Type B pancreatic cell (in vitro differentiated cells): Measurements from ENCODE around the gene CST7. TPM values are rescaled to one million over a fixed set of nuclear protein-coding genes. Genes with fewer than 3 reads are reported as not detected.

Experiments used
- DNase-seq: peaks from one replicate; pipeline ENCODE4 v3.0.0; 2021; ENCODE audit warnings: mixed read lengths; ENCODE audit not compliant: unreplicated experiment; ENCODE audit errors: extremely low spot score
- H3K27ac Mint-ChIP-seq: 2 replicates; pipeline ENCODE4 v1.8.0; 2021; ENCODE audit warnings: mild to moderate bottlenecking, mixed read lengths
- H3K27me3 Mint-ChIP-seq: 2 replicates; pipeline ENCODE4 v1.8.0; 2021; ENCODE audit warnings: mixed read lengths
- H3K36me3 Mint-ChIP-seq: 2 replicates; pipeline ENCODE4 v1.8.0; 2021; ENCODE audit warnings: mixed read lengths
- H3K4me1 Mint-ChIP-seq: one replicate; pipeline ENCODE4 v1.8.0; 2021; ENCODE audit warnings: mixed read lengths; ENCODE audit not compliant: unreplicated experiment
- H3K4me3 Mint-ChIP-seq: 2 replicates; pipeline ENCODE4 v1.8.0; 2021; ENCODE audit warnings: mild to moderate bottlenecking, mixed read lengths
- H3K9me3 Mint-ChIP-seq: 2 replicates; pipeline ENCODE4 v1.8.0; 2021; ENCODE audit warnings: mixed read lengths
- CTCF ChIP-seq: fragments of 200-600 bp; sonication (generic); conservative IDR thresholded peaks from 2 replicates; pipeline ENCODE4 v1.5.0; 2021; ENCODE audit warnings: antibody characterized with exemption, mild to moderate bottlenecking
- total RNA-seq: library from RNA; stranded (reverse); gene quantifications from 2 replicates; pipeline ENCODE4 v1.2.1, GENCODE V29; 2021; ENCODE audit warnings: low replicate concordance

Gene CST7
- total RNA-seq, 1 donor from 2014 or later: not detected

DNA sequence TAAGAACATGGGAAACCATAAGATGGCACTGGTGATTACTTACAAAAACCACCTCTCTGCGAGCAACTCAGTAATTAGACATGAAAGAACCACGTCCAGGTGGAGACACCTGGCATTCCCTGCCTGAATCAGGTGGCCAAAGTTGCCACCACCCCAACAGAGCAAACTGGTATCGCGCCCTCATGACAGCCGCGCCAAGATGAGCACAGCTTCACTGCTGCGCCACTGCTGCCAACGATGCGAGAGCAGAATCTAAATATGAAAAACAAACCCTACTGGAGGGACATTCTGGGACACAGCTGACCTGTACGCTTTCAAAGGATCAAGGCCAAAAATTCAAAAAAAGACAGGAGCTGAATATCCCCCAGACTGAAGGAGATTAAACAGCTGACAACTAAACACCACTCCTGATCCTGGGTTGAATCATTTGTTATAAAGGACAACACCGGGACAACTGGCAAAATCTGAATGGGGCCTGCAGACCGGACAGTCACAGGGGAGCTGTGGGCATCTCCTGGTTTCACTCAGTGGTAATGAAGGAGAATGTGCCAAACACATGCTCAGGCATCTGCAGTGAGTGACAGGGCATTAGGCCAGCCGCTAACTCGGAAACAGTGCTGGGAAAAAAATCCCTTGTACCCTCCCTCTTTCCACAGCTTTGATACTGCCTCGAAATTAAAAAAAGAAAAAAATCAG lies 17.4 kb downstream of the CST7 start:
- H3K9me3 Mint-ChIP-seq: no peaks in the 10 kb centered on the region
- DNase-seq: no peak
- H3K27ac Mint-ChIP-seq: no peak overlapping the region
- no peak for TF ChIP-seq CTCF
- H3K36me3 Mint-ChIP-seq: peaks cover 32% of the 10 kb centered on the region
- H3K27me3 Mint-ChIP-seq: no peaks in the 10 kb centered on the region
- H3K4me1 Mint-ChIP-seq: no peaks in the 10 kb centered on the region
- no peak overlapping the region for H3K4me3 Mint-ChIP-seq

- Mint-ChIP-seq H3K27me3 (no peaks in the 10 kb centered on the region), H3K9me3 (no peaks in the 10 kb centered on the region), H3K4me1 (no peaks in the 10 kb centered on the region), H3K4me3 (no peak overlapping the region), H3K36me3 (peaks cover 29% of the 10 kb centered on the region), H3K27ac (no peak overlapping the region)
- TF ChIP-seq CTCF: no peak
- no peak for DNase-seq
These were observed 19.3 kb downstream of the CST7 start for GRCh38 chr20:24968278-24968800.

DNA sequence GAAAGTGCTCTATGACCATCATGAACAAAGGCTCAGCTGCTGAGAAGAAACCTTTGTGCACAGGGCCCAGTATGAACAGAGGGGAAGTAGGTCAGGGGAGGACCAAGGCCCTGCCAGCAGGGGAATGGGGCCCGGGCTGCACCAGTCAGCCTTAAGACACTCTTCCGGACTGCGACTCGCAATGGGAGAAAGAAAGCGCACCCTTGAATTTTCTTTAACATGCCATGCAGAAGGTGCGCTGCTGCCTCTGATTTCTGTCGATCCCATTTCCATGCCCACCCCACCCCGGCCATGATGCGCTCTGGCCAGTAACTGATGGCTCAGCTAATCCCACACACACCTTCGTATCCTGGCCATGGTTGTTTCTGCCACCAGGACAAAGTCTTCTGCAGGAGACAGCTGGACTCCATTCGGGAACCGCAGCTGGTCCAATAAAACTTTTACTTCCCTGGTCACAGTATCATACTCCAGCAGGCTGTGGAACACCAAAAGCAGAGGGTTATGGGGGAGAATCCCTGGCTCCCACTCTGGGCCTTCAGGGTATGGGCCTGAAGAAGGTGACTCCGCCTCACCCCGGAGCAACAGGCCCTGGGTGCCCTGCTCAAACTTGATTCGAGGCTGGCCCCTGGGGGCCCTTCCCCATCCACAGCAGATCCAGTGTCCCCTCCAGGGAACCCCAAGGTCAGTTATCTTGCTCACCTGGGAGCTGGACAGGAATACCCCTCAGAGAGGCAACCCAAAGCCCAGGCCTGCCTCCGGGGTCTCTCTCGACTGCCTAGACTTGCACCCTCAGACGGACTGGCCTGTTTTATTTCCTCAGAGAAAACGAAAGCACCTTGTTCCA lies 20.3 kb downstream of the CST7 start:
- no peak for DNase-seq
- no peaks in the 10 kb centered on the region for H3K27me3 Mint-ChIP-seq
- no peak overlapping the region for H3K4me3 Mint-ChIP-seq
- peaks cover 33% of the 10 kb centered on the region for H3K36me3 Mint-ChIP-seq
- no peak overlapping the region for H3K27ac Mint-ChIP-seq
- TF ChIP-seq CTCF: no peak
- no peaks in the 10 kb centered on the region for H3K4me1 Mint-ChIP-seq
- no peaks in the 10 kb centered on the region for H3K9me3 Mint-ChIP-seq

DNA sequence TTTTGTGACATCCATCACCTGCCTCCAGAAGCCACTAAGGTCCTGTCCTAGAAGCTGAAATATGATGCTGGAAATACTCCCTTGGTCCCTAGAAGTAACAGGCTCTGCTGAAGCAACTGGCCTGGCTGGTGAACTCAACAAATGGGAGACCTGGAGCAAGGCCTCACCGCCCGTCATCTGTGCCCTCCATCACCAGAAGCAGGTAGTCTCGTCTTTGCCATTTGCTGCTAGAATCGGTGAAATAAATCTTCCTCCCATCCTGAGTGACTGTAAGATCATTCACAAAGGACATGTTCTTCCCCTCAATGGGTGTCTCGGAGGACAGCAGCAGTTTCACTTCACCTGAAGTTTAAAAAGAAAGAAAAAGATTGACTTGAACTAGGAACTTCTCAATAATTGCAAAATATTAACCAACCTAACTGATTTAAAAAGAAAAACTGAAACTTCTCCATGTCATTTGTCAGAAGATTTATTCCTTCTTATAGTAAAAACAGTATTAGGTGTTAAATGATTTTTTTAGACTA lies 21.0 kb downstream of the CST7 start:
- H3K4me1 Mint-ChIP-seq: no peaks in the 10 kb centered on the region
- DNase-seq: no peak
- no peak overlapping the region for H3K4me3 Mint-ChIP-seq
- TF ChIP-seq CTCF: no peak
- H3K27me3 Mint-ChIP-seq: no peaks in the 10 kb centered on the region
- H3K27ac Mint-ChIP-seq: no peak overlapping the region
- peaks cover 36% of the 10 kb centered on the region for H3K36me3 Mint-ChIP-seq
- H3K9me3 Mint-ChIP-seq: no peaks in the 10 kb centered on the region

DNA sequence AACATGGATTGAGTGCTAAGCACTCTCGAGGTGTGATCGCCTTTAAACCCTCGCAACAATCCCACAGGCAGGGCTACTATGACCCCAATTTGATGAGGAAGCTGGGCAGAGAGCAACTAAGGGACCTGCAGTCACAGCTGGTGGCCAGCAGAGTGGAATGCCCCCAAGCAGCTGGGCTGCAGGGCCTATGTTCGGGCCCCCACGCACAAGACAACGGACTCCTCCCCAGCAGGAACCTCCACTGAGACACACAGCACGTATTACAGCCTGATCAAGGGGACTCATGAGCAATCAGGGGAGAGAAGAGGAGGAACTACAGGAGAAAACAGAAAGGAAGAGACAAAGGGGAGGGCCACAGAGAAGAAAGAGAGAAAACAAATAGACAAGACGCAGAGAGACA lies 21.7 kb downstream of the CST7 start:
- Mint-ChIP-seq H3K9me3 (no peaks in the 10 kb centered on the region), H3K36me3 (peaks cover 41% of the 10 kb centered on the region), H3K4me3 (no peak overlapping the region), H3K4me1 (no peaks in the 10 kb centered on the region), H3K27ac (no peak overlapping the region), H3K27me3 (no peaks in the 10 kb centered on the region)
- DNase-seq: no peak
- no peak for TF ChIP-seq CTCF
